Measurements from ENCODE around the gene MYO1A.
"Not testable (repeated sequence)": the region's sequence is repeated elsewhere in the genome, so short reads cannot be mapped to it uniquely, and the experiment has no call there.

The MYO1A gene

DNA sequence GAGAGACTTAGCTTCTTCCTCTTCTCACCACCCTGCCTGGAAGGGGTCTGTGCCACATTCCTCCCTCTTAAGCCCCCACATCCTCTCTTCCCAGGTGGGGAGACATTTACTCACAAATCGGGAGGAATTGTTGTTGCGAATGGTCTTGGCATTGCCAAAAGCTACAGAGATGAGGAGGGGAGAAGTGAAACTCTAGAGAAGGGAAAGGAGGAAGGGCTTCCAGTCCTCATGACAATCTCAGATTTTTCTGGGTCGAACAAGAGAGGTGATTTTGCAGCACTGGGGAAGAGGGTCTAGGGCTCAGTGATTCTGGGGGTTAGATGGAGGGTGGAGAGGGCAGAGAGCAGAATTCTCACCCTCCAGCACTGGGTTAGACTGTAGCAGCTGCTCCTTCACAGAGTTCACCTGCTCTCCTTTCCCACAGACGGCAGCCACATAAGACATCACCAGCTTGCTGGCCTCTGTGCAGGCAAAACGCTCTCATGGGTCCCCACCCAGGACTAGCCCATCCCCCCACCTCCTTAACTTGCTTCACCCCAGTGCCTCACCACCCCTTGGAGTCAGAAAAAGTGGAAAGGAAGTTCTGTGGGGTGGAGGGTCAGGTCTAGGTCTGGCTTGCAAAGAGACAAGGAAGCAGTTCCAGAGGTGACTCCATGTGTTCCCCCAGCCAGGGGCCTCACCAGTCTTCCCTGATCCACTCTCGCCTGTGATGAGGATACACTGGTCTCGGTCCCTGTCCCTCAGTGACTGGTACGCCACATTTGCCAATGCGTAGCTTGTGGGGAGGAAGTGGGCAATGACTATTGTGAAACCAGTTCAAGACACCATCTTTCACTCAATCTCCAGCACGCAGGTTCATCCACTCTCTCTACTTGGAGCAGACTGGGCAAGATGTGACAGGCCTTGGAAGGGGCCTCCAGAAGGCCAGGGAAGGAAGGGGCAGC lies 2.7 kb downstream of the MYO1A start:
- DNase-seq = no peak

DNA sequence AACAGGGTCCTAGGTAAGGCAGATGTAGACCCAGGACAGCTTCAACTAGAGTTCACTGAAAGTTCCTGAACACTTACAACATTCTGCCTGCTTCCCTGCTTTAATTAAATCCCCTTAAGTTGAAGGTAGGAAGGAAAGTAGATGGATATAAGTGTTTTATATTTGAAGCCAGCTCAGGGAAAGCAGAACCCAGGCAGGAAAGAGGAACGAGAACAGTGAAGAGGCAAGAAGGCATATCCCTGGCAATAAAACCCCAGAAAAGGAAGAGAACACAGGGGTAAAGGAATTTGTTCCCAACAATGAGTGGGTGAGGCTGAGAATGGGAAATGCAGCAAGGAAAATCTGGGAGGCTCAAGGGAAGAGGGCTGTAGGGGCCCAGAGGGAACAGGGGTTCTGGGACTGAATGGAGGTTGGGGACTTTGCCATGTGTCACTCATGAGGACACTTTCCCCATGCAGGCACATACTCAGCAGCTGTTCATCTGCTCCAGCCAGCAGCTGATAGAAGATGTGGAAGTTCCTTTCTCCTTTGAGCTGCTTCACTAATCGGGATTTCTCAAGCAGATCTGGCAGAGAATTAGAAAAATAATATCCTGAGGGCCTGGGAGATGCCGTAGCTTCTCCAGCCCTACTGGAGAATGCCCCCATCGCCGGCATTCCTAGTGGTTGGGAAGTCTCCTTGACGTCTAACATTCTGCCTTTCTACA lies 3.7 kb downstream of the MYO1A start:
- DNase-seq = no peak

DNA sequence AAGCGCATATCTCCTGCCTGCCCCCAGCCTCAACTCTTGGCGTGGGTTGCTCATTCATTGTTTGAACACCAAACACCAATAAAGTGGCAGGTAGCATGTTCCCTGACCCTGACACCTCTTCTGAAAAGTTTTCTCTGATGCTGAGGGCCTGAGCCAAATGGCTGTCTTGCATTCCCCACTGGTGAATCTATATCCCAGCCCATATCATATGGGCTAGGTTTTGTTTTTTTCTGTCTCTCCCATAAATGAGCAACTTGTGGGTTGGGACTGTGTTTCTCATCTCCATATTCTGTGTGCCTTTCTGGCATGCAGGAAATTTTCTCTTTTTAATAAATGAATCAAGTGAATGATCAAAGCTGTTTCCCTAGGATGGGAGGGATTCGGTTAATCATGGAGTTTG lies 5.0 kb downstream of the MYO1A start:
- DNase-seq = no peak

DNA sequence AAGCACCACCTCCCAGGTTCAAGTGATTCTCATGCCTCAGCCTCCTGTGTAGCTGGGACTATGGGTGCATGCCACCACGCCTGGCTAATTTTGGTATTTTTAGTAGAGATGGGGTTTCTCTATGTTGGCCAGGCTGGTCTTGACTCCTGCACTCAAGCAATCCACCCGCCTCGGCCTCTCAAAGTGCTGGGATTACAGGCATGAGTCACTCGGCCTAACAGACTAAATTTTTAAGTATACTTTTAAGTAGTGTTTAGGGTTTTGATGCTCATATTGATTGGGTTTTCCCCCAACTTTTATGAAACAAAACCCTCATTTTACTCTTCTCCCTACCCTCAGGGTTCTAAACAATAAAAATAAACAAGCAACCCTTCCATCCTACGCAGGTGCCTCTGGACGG lies 5.5 kb downstream of the MYO1A start:
- no peak for DNase-seq

DNA sequence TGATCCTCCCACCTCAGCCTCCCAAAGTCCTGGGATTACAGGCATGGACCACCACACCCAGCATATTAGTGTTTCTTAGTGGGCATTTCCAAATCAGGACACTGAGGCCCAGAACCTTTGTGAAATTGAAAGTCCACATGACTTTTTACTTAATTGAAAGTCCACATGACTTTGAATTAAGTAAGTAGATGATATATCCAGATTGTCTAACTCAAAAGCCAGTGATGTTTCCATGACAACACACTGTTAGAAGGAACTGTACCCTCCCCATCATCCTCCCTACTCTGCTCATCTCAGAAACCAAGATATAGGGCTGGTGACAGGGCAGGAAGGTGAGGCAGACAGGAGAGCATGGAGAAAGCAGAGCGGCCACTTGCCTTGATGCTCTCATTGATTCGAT lies 7.2 kb downstream of the MYO1A start:
- no peak for DNase-seq

DNA sequence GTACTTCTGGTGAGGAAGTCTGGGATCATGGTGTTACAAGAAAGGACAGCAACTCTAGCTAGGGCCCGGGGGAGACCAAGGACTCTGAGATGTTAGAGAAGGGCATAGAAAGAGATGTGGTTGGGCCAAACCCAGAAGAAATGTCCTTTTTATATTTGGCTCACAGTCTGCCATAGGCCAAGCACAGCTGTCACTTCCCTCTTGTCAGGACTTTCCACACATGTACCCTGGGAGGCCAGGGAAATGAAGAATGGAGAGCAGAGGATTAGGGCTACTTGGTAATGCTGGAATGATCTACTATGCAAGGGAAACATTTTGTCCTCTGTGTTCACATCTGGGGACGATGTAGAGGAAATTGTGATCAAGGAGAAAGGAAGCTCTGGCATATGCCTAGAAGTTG lies 9.2 kb downstream of the MYO1A start:
- no peak for DNase-seq

DNA sequence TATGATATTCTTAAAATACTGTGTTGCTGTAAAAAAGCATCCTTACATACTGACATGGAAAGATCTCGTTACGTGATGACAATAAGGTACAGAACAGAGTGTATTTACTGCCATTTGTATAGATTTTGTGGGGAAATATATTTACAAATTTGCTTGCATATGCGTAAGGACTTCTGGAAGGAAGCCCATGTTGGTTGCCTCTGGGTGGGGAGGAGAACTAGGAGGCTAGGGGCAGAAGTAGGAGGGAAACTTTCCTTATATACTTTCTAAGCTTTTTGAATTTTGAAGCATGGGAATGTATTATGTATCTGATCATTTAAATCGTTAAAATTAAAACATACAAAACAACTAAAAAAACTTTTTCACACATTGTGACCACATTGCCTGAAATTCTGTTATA lies 9.7 kb downstream of the MYO1A start:
- no peak for DNase-seq

DNA sequence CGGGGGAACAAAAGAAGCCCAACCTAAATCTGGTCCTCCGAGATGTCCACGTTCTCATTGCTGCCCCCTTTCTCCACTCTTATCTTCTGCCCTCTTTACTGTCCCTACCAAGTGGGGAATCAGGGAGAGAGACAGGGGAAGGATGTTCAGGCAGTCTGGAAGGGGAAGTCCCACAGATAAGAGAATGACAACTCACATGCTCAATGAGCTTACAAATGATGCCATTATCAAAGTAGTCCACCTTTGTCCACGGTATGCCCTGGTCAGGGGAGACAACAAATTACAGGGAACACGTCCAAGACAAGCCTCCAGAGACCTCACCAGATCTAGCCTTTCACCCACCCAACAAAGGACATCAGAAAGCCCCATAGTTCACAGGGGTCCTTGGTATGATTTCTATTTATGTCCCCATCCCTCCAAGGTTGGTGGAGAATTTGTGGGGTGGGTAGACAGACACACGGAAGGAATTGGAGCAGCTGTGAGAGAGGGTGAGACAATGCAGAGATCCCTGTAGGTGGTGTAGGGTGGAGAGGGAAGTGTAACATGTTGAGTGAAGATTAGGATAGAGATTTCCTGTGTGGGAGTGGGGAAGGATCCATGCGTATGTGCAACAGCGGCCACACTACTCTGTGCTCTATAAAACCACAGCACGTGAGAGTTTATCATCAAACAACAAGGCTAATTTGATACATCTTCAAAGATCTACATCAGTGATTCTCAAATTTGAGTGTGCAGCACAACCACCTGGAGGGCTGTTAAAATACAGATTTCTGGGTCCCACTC lies 10.7 kb downstream of the MYO1A start:
- no peak for DNase-seq

DNA sequence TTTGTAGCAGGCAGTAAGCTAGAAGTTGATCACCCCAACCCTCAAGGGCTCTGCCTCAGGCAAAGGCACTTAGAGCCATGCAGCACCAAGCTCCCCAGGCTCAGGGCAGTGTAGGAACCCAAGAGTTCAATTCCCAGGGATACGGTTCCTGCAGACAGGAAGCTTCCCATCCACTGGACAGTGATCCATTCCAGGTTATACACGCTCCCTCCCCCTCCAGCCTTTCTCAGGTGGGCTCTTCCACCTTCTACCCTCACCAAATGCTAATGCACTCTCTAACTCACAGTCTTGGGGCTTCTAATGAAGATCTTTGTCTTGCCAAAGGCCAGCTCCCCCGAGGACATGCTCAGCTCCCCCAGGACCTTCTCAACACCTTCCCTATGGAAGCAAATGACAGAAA lies 12.7 kb downstream of the MYO1A start:
- DNase-seq = no peak

DNA sequence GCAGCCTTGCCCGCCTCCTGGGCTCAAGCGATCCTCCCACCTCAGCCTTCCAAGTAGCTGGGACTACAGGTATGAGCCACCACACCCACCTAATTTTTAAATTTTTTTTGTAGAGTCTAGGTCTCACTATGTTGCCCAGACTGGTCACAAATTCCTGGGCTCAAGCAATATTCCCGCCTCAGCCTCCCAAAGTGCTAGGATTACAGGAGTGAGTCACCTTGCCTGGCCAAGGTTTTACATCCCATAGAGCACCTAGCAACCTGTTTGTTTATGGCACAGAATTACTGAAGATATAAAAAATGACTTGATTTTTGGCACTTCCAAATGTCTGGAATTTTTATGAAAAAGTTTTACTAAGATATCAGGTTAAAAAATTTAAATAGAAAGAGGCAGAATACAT lies 16.5 kb downstream of the MYO1A start:
- DNase-seq = no peak

DNA sequence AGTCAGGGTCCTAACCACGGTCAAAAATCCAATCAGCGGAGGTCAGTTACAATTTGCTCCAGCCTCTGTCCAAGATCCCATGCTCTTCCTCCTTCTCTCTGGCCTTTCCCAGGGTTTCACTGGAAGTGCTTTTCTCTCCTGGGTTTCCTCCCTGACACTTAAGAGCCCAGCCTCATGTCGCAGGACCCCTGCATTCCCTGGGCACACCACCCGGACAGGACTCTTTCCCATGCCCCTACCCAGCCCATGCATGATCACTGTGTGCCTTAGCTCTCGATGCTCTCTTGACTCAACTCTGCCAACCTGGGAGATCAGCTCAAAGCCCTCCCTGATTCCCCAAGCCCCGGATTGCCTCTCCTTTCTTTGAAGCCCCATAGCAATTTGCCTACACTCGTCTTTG lies 18.1 kb downstream of the MYO1A start:
- DNase-seq = no peak

DNA sequence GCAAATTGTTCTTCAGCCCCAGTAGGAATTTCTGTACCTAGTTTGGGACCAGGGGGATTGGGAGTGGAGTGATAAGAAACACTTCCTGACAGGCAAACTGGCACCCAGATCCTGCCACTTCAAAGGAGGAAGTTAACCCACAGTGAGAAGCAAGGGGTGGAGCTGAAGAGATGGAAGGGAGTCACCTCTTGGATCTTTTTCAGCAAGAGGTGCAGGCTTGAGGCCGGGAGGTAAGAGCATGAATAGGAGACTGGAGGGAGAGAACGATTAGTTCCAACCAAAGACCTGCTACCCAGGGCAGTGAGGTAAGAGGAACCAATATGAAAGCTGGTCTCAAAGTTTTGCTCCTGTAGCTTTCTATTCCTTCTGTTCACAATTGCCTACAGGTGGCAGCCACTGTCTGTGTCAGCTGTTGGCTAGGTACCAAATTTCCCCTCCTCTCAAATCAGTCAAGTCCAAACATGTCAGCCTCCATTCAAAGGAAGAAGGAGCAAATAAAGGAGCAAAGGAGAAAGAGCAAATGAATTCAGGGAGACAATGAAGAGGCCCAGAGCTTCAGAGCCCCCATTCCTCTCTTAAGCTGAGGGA lies 18.7 kb downstream of the MYO1A start:
- DNase-seq = peak; percentile 71

DNA sequence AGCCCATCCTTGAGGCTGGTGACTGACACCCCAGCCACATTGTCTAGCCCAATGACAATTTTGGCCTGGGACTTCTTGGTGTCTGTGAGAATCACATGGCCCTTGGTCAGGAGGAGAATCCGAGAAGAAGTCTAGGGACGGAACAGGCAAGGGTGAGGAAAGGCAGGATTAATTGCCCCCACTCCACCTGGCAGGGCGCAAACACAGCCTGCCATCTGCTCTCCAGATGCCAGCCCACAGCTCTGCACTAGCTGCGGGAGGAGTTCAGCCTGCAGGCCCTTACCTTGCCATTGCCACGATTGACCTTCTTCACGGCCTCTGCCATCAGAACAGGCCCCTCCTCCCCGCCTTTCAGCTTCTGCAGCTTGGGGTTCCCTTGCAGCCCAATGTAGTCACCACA lies 20.5 kb downstream of the MYO1A start:
- DNase-seq = peak; percentile 30

DNA sequence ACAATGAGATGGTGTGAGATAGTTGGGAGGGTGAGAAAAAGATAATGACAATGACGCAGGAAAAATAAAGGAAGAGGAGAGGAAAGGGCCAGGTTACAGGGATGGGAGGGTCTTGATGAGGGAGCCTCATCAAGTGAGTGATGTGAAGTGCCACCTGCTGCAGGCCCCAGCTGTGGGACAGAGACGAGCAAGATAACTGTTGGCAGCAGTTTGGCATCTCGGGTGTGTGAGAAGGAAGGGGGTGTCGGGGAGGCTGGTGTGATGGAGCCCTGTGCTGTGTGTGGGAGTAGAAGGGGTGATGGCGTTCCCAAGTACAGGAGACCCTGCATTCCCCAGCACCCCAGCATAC lies 22.1 kb downstream of the MYO1A start:
- peak; percentile 41 for DNase-seq

DNA sequence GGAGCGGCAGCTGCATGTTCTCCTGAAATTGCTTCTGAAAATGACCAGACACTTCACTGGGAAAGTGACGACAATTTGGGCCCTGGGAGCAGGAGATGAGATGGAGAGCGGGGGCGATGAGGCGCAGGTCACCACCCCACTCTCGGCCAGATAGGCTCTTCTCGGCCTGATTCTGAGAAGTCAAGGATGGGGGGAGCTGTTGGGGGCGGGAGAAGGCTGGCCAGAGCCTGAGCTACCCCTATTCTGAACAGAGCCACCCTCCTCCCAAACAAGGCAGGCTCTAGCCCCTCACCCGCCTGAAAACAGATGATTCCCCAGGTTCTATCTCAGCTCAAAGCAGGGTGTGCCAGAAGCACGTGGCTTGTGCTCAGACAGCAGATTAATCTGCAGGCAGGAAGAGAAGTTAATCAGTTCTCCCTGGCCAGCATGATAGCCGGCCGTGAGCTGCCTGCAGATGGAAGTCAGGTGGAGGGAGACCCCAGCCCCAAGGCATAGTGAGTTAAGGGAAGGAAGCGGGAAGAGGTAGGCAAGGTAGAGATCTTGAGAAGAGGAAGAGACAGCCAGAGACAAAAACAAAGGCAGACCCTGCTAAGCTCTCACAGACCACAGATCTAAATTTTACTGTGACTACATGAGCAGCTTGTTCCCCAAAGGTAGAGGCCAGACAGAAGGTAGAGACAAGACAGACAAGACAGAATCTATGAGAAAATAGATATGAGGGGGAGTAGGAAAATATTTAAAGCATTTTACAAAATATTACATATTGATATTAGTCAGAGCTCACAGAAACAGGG lies 22.7 kb downstream of the MYO1A start:
- no peak for DNase-seq

DNA sequence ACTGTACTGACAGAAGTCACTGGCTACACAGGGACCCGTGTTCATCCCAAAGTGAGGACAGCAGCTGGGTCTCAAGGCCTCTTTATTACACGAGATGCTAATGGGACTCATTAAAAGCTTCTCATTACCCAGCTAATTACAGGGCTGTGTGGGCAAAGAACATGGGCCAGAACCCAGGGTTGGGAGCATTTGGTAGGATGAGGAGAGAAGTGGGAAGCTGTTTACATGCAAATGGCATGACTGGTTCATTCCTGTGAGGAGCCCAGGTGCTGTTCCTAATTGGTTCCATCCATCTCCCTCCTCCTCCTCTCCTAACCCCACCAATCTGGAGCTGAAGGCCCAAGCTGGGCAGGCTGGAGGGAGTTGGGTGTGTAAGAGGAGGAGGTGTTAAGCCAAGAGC lies 24.7 kb downstream of the MYO1A start:
- DNase-seq = no peak

DNA sequence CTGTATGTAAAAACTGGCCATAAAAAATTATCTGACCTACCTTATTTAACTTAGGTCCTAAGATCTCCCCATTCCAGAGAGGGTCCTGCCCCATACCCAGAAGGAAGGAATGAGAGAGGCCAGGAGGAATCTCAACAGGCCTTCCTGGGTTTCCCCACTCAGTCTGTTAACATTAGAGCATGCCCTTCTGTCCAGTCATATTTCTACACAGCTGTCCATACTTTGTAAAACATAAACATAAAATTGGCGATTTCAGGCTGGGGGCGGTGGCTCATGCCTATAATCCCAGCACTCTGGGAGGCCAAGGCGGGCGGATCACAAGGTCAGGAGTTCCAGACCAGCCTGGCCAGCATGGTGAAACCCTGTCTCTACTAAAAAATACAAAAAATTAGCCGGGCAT lies 27.6 kb downstream of the MYO1A start:
- DNase-seq = not testable (repeated sequence)

DNA sequence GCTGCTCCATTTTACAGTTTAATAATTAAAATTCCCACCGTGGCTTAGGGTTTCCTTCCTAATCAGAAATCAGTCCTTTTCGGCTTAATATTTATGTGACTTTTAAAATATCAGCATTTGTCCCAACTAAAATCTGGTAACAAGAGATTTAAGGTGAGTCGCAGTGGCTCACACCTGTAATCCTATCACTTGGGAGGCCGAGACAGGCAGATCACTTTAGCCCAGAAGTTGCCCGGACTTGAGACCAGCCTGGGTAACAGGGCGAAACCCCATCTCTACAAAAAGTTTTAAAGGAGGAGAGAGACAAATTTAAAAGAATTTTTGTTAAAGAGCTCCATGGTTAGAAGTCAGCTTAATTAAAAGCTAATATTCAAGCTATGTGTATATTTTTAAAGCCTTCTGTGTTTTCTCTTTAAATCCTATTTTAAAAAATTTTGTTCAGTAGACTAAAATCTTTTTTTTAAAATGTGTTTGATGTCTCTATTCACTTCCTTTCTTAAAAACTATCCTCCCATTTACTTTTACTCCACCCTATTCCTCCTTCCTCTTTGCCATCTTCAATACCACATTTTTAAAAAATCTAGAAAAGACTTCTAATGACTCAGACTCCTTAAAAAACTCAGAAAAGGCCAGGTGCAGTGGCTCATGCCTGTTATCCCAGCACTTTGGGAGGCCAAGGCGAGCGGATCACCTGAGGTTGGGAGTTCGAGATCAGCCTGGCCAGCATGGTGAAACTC lies 29.8 kb downstream of the MYO1A start:
- DNase-seq = no peak

DNA sequence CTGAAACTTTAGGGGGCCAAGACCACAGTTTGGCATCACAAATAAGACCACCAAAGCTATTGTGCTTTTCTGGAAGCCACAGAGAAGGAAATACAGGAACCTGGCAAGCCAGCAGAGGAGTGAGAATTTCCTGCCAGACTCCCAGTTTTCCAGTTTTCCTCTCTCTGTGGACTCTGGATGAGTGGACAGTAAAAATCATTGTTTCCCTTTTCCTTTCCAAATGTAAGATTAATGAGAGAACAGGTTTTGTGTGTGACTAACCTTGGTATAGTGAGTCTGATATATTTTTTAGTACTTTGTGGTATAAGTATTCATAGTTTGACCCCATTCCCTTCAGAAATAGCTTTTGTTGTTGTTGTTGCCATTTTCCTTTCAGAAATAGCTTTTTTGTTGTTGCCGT lies 31.0 kb downstream of the MYO1A start:
- no peak for DNase-seq

DNA sequence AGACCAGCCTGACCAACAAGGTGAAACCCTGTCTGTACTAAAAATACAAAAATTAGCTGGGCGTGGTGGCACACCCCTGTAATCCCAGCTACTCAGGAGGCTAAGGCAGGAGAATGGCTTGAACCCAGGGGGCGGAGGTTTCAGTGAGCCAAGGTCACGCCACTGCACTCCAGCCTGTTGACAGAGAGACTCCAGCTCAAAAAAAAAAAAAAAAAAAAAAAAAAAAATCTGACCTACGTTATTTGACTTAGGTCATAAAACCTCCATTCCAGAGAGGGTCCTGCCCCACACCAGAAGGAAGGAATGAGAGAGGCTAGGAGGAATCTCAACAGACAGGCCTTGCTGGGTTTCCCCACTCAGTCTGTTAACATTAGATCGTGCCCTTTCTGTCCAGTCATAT lies 31.6 kb downstream of the MYO1A start:
- DNase-seq = not testable (repeated sequence)

DNA sequence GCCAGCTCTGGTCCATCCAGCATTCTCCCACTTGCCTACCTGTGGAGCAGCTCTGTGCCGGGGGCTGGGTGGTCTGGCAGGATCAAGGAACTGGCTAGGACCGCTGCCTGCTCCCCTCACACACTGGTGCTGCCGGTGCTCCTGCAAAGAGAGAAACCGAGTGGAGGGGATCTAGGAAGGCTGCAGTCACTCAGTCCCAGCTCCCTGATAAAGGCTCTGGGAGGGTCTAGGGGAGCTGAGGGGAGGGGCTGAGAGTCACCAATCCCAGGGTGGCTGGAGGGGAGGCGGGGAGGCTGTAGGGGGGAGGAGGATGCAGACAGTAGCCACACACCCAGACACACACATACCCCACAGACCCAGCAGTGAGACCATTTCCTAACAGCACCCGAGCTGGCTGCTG lies 33.6 kb downstream of the MYO1A start, which contains the start of gene TAC3:
TSS of gene TAC3 (minus strand) at position 182 of the 400 bp plus-strand sequence. CDS start 732 bp downstream, outside the sequence.
- DNase-seq = no peak
